OCI-LY1 (cell line): ENCODE results near the gene SORCS3.

ENCODE experiments used
- H2AFZ ChIP-seq: fragments of 200-600 bp; sonication (generic), shearing (Covaris generic); 2 replicates; pipeline ENCODE4 v1.6.0; 2014; ENCODE audit warnings: antibody characterized with exemption, mild to moderate bottlenecking, low read length
- H3F3A ChIP-seq: fragments of 200-600 bp; sonication (generic), shearing (Covaris generic); 2 replicates; pipeline ENCODE4 v1.6.0; 2014; ENCODE audit warnings: mild to moderate bottlenecking, antibody characterized with exemption, low read length, moderate library complexity; ENCODE audit not compliant: insufficient read depth
- H3K27ac ChIP-seq: fragments of 200-600 bp; sonication (generic); 2 replicates; pipeline ENCODE4 v1.5.1; 2014; ENCODE audit warnings: low read length, mixed run types, mild to moderate bottlenecking, low read depth; ENCODE audit not compliant: poor library complexity, severe bottlenecking
- H3K27me3 ChIP-seq: fragments of 200-600 bp; sonication (generic); 2 replicates; pipeline ENCODE4 v1.6.0; 2014; ENCODE audit warnings: antibody characterized with exemption, mild to moderate bottlenecking, low read length, moderate library complexity; ENCODE audit not compliant: insufficient read depth
- H3K36me3 ChIP-seq: fragments of 200-600 bp; sonication (generic); 2 replicates; pipeline ENCODE4 v1.6.1; 2014; ENCODE audit warnings: mild to moderate bottlenecking, antibody characterized with exemption, low read length, moderate library complexity, mixed read lengths; ENCODE audit not compliant: insufficient read depth
- H3K4me1 ChIP-seq: fragments of 200-600 bp; sonication (generic); 2 replicates; pipeline ENCODE4 v1.5.1; 2014; ENCODE audit warnings: mild to moderate bottlenecking, low read length, moderate library complexity; ENCODE audit not compliant: insufficient read depth, severe bottlenecking
- H3K4me2 ChIP-seq: fragments of 200-600 bp; sonication (generic), shearing (Covaris generic); 2 replicates; pipeline ENCODE4 v1.6.1; 2014; ENCODE audit warnings: low read length
- H3K4me3 ChIP-seq: fragments of 200-600 bp; sonication (generic); 2 replicates; pipeline ENCODE4 v1.5.1; 2014; ENCODE audit warnings: low read length, low read depth, mild to moderate bottlenecking, mixed read lengths; ENCODE audit not compliant: poor library complexity, severe bottlenecking
- H3K79me2 ChIP-seq: fragments of 200-600 bp; shearing (Covaris generic); 2 replicates; pipeline ENCODE4 v1.6.1; 2016; ENCODE audit warnings: mixed run types, low read length, mixed read lengths; ENCODE audit not compliant: insufficient read depth
- H3K9ac ChIP-seq: fragments of 200-600 bp; sonication (generic), shearing (Covaris generic); 2 replicates; pipeline ENCODE4 v1.6.1; 2014; ENCODE audit warnings: mild to moderate bottlenecking, low read length, mixed read lengths
- H3K9me2 ChIP-seq: fragments of 200-600 bp; sonication (generic), shearing (Covaris generic); 2 replicates; pipeline ENCODE4 v1.6.1; 2014; ENCODE audit warnings: low read depth, mild to moderate bottlenecking, low read length, mixed read lengths
- H3K9me3 ChIP-seq: fragments of 200-600 bp; shearing (Covaris generic); 2 replicates; pipeline ENCODE4 v1.6.1; 2014; ENCODE audit warnings: low read length, mixed read lengths
- H4K20me1 ChIP-seq: fragments of 200-600 bp; sonication (generic), shearing (Covaris generic); 2 replicates; pipeline ENCODE4 v1.6.0; 2016; ENCODE audit warnings: mild to moderate bottlenecking, low read length; ENCODE audit not compliant: insufficient read depth
- CTCF ChIP-seq: fragments of 200-600 bp; sonication (generic), shearing (Covaris generic); IDR thresholded peaks from 2 replicates; pipeline ENCODE4 v1.5.1; 2017; ENCODE audit warnings: mild to moderate bottlenecking, antibody characterized with exemption, low read length, moderate library complexity, mixed read lengths
- EZH2 ChIP-seq: fragments of 200-600 bp; sonication (generic), shearing (Covaris generic); IDR thresholded peaks from 2 replicates; pipeline ENCODE4 v1.8.0; 2017; ENCODE audit warnings: borderline replicate concordance, mixed run types, mild to moderate bottlenecking, antibody characterized with exemption, low read length, moderate library complexity, mixed read lengths

The SORCS3 gene

GRCh38 chr10:104802941-104803340 lies 161.9 kb downstream of the SORCS3 start:
- Histone ChIP-seq H3K27me3 (no peaks in the 10 kb centered on the region), H3K9me3 (no peaks in the 10 kb centered on the region), H3K4me2 (no peak overlapping the region), H4K20me1 (no peaks in the 10 kb centered on the region), H3F3A (no peaks in the 10 kb centered on the region), H3K36me3 (no peaks in the 10 kb centered on the region), H3K27ac (no peak overlapping the region), H3K9ac (no peak overlapping the region), H3K79me2 (no peaks in the 10 kb centered on the region), H3K4me3 (no peak overlapping the region), H2AFZ (no peak overlapping the region), H3K9me2 (no peaks in the 10 kb centered on the region), H3K4me1 (no peaks in the 10 kb centered on the region)
- TF ChIP-seq CTCF (no peak), EZH2 (no peak)

- no peak for TF ChIP-seq CTCF
- Histone ChIP-seq H3K9me3 (no peaks in the 10 kb centered on the region), H2AFZ (no peak overlapping the region), H3K4me1 (no peaks in the 10 kb centered on the region), H3K27me3 (no peaks in the 10 kb centered on the region), H3K36me3 (no peaks in the 10 kb centered on the region), H3K4me3 (no peak overlapping the region), H3K9me2 (no peaks in the 10 kb centered on the region), H3K9ac (no peak overlapping the region), H3K79me2 (no peaks in the 10 kb centered on the region), H3K27ac (no peak overlapping the region), H3K4me2 (no peak overlapping the region), H4K20me1 (no peaks in the 10 kb centered on the region), H3F3A (no peaks in the 10 kb centered on the region)
Observed at GRCh38 chr10:104804880-104805279, 163.8 kb downstream of the SORCS3 start.

- H3K36me3 ChIP-seq = no peaks in the 10 kb centered on the region
- H3K9me2 ChIP-seq = no peaks in the 10 kb centered on the region
- H3K4me1 ChIP-seq = no peaks in the 10 kb centered on the region
- H3K4me2 ChIP-seq = no peak overlapping the region
- no peaks in the 10 kb centered on the region for H3K79me2 ChIP-seq
- H3K9ac ChIP-seq = no peak overlapping the region
- H3K27me3 ChIP-seq = no peaks in the 10 kb centered on the region
- TF ChIP-seq EZH2 = no peak
- no peaks in the 10 kb centered on the region for H3F3A ChIP-seq
- H3K27ac ChIP-seq = no peak overlapping the region
- H3K9me3 ChIP-seq = no peaks in the 10 kb centered on the region
- H3K4me3 ChIP-seq = no peak overlapping the region
- H4K20me1 ChIP-seq = no peaks in the 10 kb centered on the region
- no peak overlapping the region for H2AFZ ChIP-seq
Observed at GRCh38 chr10:104806801-104807200, 165.7 kb downstream of the SORCS3 start.

GRCh38 chr10:104807581-104808310 lies 166.7 kb downstream of the SORCS3 start:
- no peaks in the 10 kb centered on the region for H3K4me1 ChIP-seq
- H3K4me3 ChIP-seq = no peak overlapping the region
- H3K9ac ChIP-seq = no peak overlapping the region
- H3F3A ChIP-seq = no peaks in the 10 kb centered on the region
- no peak overlapping the region for H3K4me2 ChIP-seq
- no peaks in the 10 kb centered on the region for H4K20me1 ChIP-seq
- TF ChIP-seq CTCF (no peak), EZH2 (no peak)
- H3K27ac ChIP-seq = no peak overlapping the region
- H3K27me3 ChIP-seq = no peaks in the 10 kb centered on the region
- H3K9me3 ChIP-seq = no peaks in the 10 kb centered on the region
- H3K79me2 ChIP-seq = no peaks in the 10 kb centered on the region
- no peak overlapping the region for H2AFZ ChIP-seq
- H3K36me3 ChIP-seq = no peaks in the 10 kb centered on the region
- H3K9me2 ChIP-seq = no peaks in the 10 kb centered on the region
